Smooth muscle cell (in vitro differentiated cells): ENCODE results near the gene GPR15. TPM values are rescaled to one million over a fixed set of nuclear protein-coding genes. Genes with fewer than 3 reads are reported as not detected.

Experiments
- DNase-seq: peaks from one replicate; lab custom pipeline; 2025; ENCODE audit not compliant: unreplicated experiment; lab: John Stamatoyannopoulos, UW
- H2AFZ ChIP-seq: fragments of 200-600 bp; sonication (generic); 2 replicates; pipeline ENCODE4 v1.6.0; 2016; ENCODE audit warnings: antibody characterized with exemption, low read depth, mild to moderate bottlenecking
- H3F3A ChIP-seq: fragments of 200-600 bp; sonication (generic); 2 replicates; pipeline ENCODE4 v1.6.0; 2017; ENCODE audit warnings: antibody characterized with exemption, low read depth
- H3K27ac ChIP-seq: fragments of 200-600 bp; sonication (generic); 2 replicates; pipeline ENCODE4 v1.5.1; 2016; ENCODE audit warnings: low read depth, mild to moderate bottlenecking
- H3K27me3 ChIP-seq: fragments of 200-600 bp; sonication (generic); 2 replicates; pipeline ENCODE4 v1.6.1; 2016; ENCODE audit warnings: low read depth, mild to moderate bottlenecking
- H3K36me3 ChIP-seq: fragments of 200-600 bp; sonication (generic); 2 replicates; pipeline ENCODE4 v1.5.1; 2016; ENCODE audit warnings: low read depth
- H3K4me1 ChIP-seq: fragments of 200-600 bp; sonication (generic); 2 replicates; pipeline ENCODE4 v1.5.1; 2016; ENCODE audit warnings: low read depth
- H3K4me2 ChIP-seq: fragments of 200-600 bp; sonication (generic); 2 replicates; pipeline ENCODE4 v1.6.0; 2016; ENCODE audit warnings: mild to moderate bottlenecking
- H3K4me3 ChIP-seq: fragments of 200-600 bp; sonication (generic); 2 replicates; pipeline ENCODE4 v1.5.1; 2016; ENCODE audit warnings: mild to moderate bottlenecking
- H3K79me2 ChIP-seq: fragments of 200-600 bp; sonication (generic); 2 replicates; pipeline ENCODE4 v1.6.0; 2016; ENCODE audit warnings: low read depth, mild to moderate bottlenecking
- H3K9ac ChIP-seq: fragments of 200-600 bp; sonication (generic); 2 replicates; pipeline ENCODE4 v1.6.0; 2016; ENCODE audit warnings: low read depth
- H3K9me3 ChIP-seq: fragments of 200-600 bp; sonication (generic); replicated peaks from 2 replicates; pipeline ENCODE4 v1.5.1; 2016; ENCODE audit warnings: low read depth
- H4K20me1 ChIP-seq: fragments of 200-600 bp; sonication (generic); 2 replicates; pipeline ENCODE4 v1.6.0; 2016; ENCODE audit warnings: low read depth
- CTCF ChIP-seq: fragments of 200-600 bp; sonication (generic); IDR thresholded peaks from 2 replicates; pipeline ENCODE4 v1.5.1; 2017; ENCODE audit warnings: borderline replicate concordance, mild to moderate bottlenecking, antibody characterized with exemption; ENCODE audit not compliant: insufficient read depth, poor library complexity, severe bottlenecking
- WGBS: methylation state at CpG from one replicate; pipeline ENCODE4 v1.1.7; 2016; ENCODE audit warnings: low lambda C conversion rate; 5-methylcytosine and 5-hydroxymethylcytosine counted together
- polyA plus RNA-seq: library from polyadenylated mRNA; unstranded; fragments of >200 nt; fragmentation: Nextera tagmentation; extraction: Ambion mirVana; gene quantifications from 2 replicates; pipeline ENCODE4 v1.2.1, GENCODE V29; 2016
- total RNA-seq: library from RNA; depleted of rRNA; stranded (reverse); fragments of >200 nt; gene quantifications from 2 replicates; pipeline ENCODE4 v1.2.3, GENCODE V29; 2014

Gene GPR15
- total and polyA plus RNA-seq, 2 experiments from 2014 or later = not detected

- no peak for DNase-seq
- H3F3A ChIP-seq = no peaks in the 10 kb centered on the region
- H3K4me2 ChIP-seq = no peak overlapping the region
- no peaks in the 10 kb centered on the region for H3K79me2 ChIP-seq
- no peak overlapping the region for H2AFZ ChIP-seq
- H3K27me3 ChIP-seq = no peaks in the 10 kb centered on the region
- no peak overlapping the region for H3K4me3 ChIP-seq
- no peaks in the 10 kb centered on the region for H3K9me3 ChIP-seq
- no peak overlapping the region for H3K27ac ChIP-seq
- TF ChIP-seq CTCF = no peak
- H3K4me1 ChIP-seq = no peaks in the 10 kb centered on the region
- H3K36me3 ChIP-seq = no peaks in the 10 kb centered on the region
- WGBS = 97% methylated on average over 1 of the region's 1 CpG
- no peaks in the 10 kb centered on the region for H4K20me1 ChIP-seq
- H3K9ac ChIP-seq = no peak overlapping the region
Observed at GRCh38 chr3:98534734-98535133, 3.0 kb downstream of the GPR15 start.

GRCh38 chr3:98536456-98537017 lies 4.8 kb downstream of the GPR15 start:
- Histone ChIP-seq H3K9me3 (no peaks in the 10 kb centered on the region), H3K27me3 (no peaks in the 10 kb centered on the region), H3K36me3 (no peaks in the 10 kb centered on the region), H3K4me2 (no peak overlapping the region), H3K4me1 (no peaks in the 10 kb centered on the region), H3K9ac (no peak overlapping the region), H3K27ac (peak overlapping the region; percentile 6), H3K79me2 (no peaks in the 10 kb centered on the region), H2AFZ (no peak overlapping the region), H4K20me1 (no peaks in the 10 kb centered on the region), H3K4me3 (no peak overlapping the region), H3F3A (no peaks in the 10 kb centered on the region)
- no peak for DNase-seq
- whole genome bisulfite sequencing = 86% methylated on average over 6 of the region's 6 CpGs
- no peak for TF ChIP-seq CTCF

GRCh38 chr3:98540346-98540745 lies 8.6 kb downstream of the GPR15 start:
- no peaks in the 10 kb centered on the region for H3K27me3 ChIP-seq
- no peak for DNase-seq
- no peaks in the 10 kb centered on the region for H3K36me3 ChIP-seq
- H4K20me1 ChIP-seq = no peaks in the 10 kb centered on the region
- no peaks in the 10 kb centered on the region for H3F3A ChIP-seq
- H3K4me2 ChIP-seq = no peak overlapping the region
- H3K9me3 ChIP-seq = no peaks in the 10 kb centered on the region
- H3K4me1 ChIP-seq = no peaks in the 10 kb centered on the region
- no peak overlapping the region for H3K27ac ChIP-seq
- no peak for TF ChIP-seq CTCF
- WGBS = 89% methylated on average over 3 of the region's 3 CpGs
- H2AFZ ChIP-seq = no peak overlapping the region
- no peak overlapping the region for H3K9ac ChIP-seq
- H3K4me3 ChIP-seq = no peak overlapping the region
- H3K79me2 ChIP-seq = no peaks in the 10 kb centered on the region

- Histone ChIP-seq H3K4me3 (no peak overlapping the region), H2AFZ (no peak overlapping the region), H3K27me3 (no peaks in the 10 kb centered on the region), H3F3A (no peaks in the 10 kb centered on the region), H3K9me3 (no peaks in the 10 kb centered on the region), H3K9ac (no peak overlapping the region), H3K36me3 (no peaks in the 10 kb centered on the region), H3K79me2 (no peaks in the 10 kb centered on the region), H3K4me2 (no peak overlapping the region), H4K20me1 (no peaks in the 10 kb centered on the region), H3K27ac (no peak overlapping the region), H3K4me1 (no peaks in the 10 kb centered on the region)
- TF ChIP-seq CTCF = no peak
- no peak for DNase-seq
- 95% methylated on average over 1 of the region's 1 CpG for WGBS
Observed at GRCh38 chr3:98541695-98542094, 9.9 kb downstream of the GPR15 start.
